Measurements from ENCODE around the gene SEC22A. TPM values are rescaled to one million over a fixed set of nuclear protein-coding genes. Genes with fewer than 3 reads are reported as not detected.

The SEC22A gene
- total and polyA plus RNA-seq, 12 donors = 4.6 to 67.2 (median 21.0) TPM

DNA sequence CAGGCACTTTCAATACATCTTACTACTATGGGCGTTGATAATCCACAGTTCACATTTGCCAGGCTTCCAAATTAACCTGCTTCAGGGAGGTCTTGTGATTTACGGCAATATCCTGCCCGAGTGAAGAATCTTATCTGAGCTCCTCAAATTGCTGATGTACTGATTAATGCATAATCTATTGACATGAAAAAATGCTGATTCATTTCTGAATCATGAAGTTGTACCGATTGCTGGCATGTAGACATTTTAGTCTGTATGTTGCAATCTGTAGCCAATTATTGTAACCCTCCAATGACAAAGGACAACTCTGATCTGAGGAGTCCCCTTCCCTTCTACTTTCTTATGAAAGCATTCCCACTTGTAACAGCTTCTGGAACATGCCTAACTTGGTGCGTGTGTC lies 97.2 kb downstream of the SEC22A start:
- no peaks in the 10 kb centered on the region for H3K27me3 ChIP-seq

DNA sequence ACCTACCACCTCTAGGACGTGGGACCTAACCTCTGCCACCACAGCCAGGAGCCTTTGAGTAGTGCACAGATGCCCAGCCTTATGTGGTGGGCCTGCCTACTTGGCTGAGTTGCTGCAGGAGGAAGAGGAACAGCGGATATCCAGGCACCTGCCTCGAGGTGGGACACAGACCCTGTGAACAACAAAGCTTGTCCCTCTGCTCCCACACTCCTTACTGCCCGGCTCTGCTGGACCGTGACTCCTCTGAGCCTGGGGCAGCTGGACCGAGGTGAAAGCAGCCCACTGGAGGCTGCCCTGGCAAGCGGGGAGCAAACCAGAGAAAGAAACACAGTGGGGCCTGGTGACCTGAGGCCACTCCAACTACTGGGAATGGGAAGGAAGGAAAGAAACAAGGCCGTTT lies 97.8 kb downstream of the SEC22A start:
- H3K9me3 ChIP-seq (replicated peaks in 1 of 3) = no peaks in the 10 kb centered on the region
- no peaks in the 10 kb centered on the region for H3K4me1 ChIP-seq (replicated peaks in 1 of 2)
- intact Hi-C loops (cut with DNase I) = no loop called here
- H3K36me3 ChIP-seq (replicated peaks in 1 of 2) = peaks cover 0 to 7% of the 10 kb centered on the region in 2 donors
- WGBS, 4 donors = 66 to 91% (median 80%) methylated on average over 6 to 8 of the region's 8 CpGs
- H3K27ac ChIP-seq = no peak overlapping the region
- no peak for DNase-seq
- H3K27me3 ChIP-seq = no peaks in the 10 kb centered on the region
- H3K4me3 ChIP-seq = no peak overlapping the region
- no peak for TF ChIP-seq POLR2A (IDR thresholded peaks at IDR 0.05)
- TF ChIP-seq, protein P1, sequence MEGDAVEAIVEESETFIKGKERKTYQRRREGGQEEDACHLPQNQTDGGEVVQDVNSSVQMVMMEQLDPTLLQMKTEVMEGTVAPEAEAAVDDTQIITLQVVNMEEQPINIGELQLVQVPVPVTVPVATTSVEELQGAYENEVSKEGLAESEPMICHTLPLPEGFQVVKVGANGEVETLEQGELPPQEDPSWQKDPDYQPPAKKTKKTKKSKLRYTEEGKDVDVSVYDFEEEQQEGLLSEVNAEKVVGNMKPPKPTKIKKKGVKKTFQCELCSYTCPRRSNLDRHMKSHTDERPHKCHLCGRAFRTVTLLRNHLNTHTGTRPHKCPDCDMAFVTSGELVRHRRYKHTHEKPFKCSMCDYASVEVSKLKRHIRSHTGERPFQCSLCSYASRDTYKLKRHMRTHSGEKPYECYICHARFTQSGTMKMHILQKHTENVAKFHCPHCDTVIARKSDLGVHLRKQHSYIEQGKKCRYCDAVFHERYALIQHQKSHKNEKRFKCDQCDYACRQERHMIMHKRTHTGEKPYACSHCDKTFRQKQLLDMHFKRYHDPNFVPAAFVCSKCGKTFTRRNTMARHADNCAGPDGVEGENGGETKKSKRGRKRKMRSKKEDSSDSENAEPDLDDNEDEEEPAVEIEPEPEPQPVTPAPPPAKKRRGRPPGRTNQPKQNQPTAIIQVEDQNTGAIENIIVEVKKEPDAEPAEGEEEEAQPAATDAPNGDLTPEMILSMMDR (IDR thresholded peaks at IDR 0.05) = no peak

More for the DNA sequence above, 97.2 kb downstream of the SEC22A start:
- H3K9me3 ChIP-seq (replicated peaks in 1 of 3) = no peaks in the 10 kb centered on the region
- H3K36me3 ChIP-seq (replicated peaks in 1 of 2) = peaks cover 0 to 7% of the 10 kb centered on the region in 2 donors
- WGBS, 4 donors = 61 to 83% (median 66%) methylated on average over 5 of the region's 5 CpGs
- no peak overlapping the region for H3K4me3 ChIP-seq
- H3K4me1 ChIP-seq (replicated peaks in 1 of 2) = no peaks in the 10 kb centered on the region
- DNase-seq = no peak
- no peak overlapping the region for H3K27ac ChIP-seq
- intact Hi-C loops (cut with DNase I) = no loop called here
- TF ChIP-seq, protein P1 (IDR thresholded peaks at IDR 0.05) = no peak
- no peak for TF ChIP-seq POLR2A (IDR thresholded peaks at IDR 0.05)

DNA sequence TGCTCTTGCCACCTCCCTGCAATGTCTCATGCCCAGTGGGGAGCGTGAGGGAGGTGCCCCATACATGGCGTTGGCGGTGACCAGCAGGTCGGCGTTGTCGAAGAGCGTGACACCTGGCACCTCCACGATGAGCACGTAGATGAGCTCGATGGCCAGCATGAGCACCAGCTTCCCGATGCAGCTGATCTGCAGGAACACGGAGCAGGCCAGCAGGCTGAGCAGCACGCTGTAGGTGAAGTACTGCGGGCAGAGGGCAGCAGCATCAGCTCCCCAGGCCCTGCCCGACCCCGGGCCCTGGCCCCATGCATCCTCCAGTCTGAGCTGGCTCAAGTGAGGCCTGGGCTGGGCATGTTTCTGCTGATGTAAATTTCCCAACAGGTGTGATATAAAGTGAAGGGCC lies 98.3 kb downstream of the SEC22A start:
- DNase-seq = no peak
- Histone ChIP-seq H3K4me3 (no peak overlapping the region), H3K9me3 (replicated peaks in 1 of 3) (no peaks in the 10 kb centered on the region), H3K36me3 (replicated peaks in 1 of 2) (peaks cover 0 to 7% of the 10 kb centered on the region in 2 donors), H3K4me1 (replicated peaks in 1 of 2) (no peaks in the 10 kb centered on the region), H3K27ac (no peak overlapping the region), H3K27me3 (no peaks in the 10 kb centered on the region)
- intact Hi-C loops (cut with DNase I) = no loop called here
- TF ChIP-seq, protein P1 (IDR thresholded peaks at IDR 0.05) = no peak
- no peak for TF ChIP-seq POLR2A (IDR thresholded peaks at IDR 0.05)
- WGBS, 4 donors = 87 to 95% (median 94%) methylated on average over 14 to 16 of the region's 16 CpGs; no CpG with 5 or more reads in 1 of the 4 donors

GRCh38 chr3:123300583-123300982 lies 98.8 kb downstream of the SEC22A start:
- Histone ChIP-seq H3K27ac (no peak overlapping the region), H3K4me3 (no peak overlapping the region), H3K36me3 (replicated peaks in 1 of 2) (peaks cover 0 to 7% of the 10 kb centered on the region in 2 donors), H3K4me1 (replicated peaks in 1 of 2) (no peaks in the 10 kb centered on the region), H3K27me3 (no peaks in the 10 kb centered on the region), H3K9me3 (replicated peaks in 1 of 3) (no peaks in the 10 kb centered on the region)
- TF ChIP-seq, protein P1 (IDR thresholded peaks at IDR 0.05) = no peak
- no peak for TF ChIP-seq POLR2A (IDR thresholded peaks at IDR 0.05)
- intact Hi-C loops (cut with DNase I) = no loop called here
- 78 to 85% (median 81%) methylated on average over 6 to 8 of the region's 8 CpGs for WGBS, 4 donors
- DNase-seq = no peak

Data from adrenal gland (tissue), 12 donors.